OCI-LY7 (cell line): ENCODE measurements around the gene SERHL2.
"Not testable (repeated sequence)": the region's sequence is repeated elsewhere in the genome, so short reads cannot be mapped to it uniquely, and the experiment has no call there.

Experiments used
- CTCF ChIP-seq: fragments of 200-600 bp; sonication (generic); conservative IDR thresholded peaks from 2 replicates; pipeline ENCODE4 v1.5.1; 2014; ENCODE audit warnings: mild to moderate bottlenecking, antibody characterized with exemption, low read length, moderate library complexity, mixed read lengths
- EZH2phosphoT487 ChIP-seq: fragments of 200-600 bp; sonication (generic); IDR thresholded peaks from 2 replicates; pipeline ENCODE4 v1.6.1; 2018; ENCODE audit warnings: low read depth, borderline replicate concordance, mild to moderate bottlenecking, mixed run types, antibody characterized with exemption, low read length, moderate library complexity, mixed read lengths

- TF ChIP-seq CTCF, EZH2phosphoT487: not testable (repeated sequence)
Observed at GRCh38 chr22:42575996-42576574, 22.3 kb downstream of the SERHL2 start.
